ENCODE measurements around the gene ATRAID.

Gene ATRAID

GRCh38 chr2:27219091-27219490 lies 7.2 kb downstream of the ATRAID start:
- DNase-seq (ENCODE audit: low read depth in 3 of 3) = no peak

- no peak for DNase-seq (ENCODE audit: low read depth in 3 of 3)
These were observed 8.2 kb downstream of the ATRAID start for GRCh38 chr2:27220091-27220490.

DNA sequence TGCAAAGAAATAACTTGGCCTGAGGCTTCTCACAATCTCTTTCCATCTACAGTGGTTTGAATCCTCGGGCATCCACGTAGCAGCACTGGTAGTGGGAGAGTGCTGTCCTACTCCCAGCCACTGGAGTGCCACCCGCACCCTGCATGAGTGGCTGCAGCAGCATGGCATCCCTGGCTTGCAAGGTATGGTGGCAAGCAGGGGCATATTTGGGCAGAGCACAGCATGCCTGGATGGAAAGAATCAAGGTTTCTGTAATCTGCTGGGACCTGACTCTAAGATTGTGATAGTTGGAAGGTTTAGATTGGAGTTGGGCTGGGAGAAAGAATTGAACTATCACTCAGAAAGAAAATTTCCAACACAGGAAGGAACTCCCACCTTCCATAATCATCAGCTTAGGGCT lies 9.3 kb downstream of the ATRAID start:
- DNase-seq (ENCODE audit: low read depth in 3 of 3) = no peak

DNA sequence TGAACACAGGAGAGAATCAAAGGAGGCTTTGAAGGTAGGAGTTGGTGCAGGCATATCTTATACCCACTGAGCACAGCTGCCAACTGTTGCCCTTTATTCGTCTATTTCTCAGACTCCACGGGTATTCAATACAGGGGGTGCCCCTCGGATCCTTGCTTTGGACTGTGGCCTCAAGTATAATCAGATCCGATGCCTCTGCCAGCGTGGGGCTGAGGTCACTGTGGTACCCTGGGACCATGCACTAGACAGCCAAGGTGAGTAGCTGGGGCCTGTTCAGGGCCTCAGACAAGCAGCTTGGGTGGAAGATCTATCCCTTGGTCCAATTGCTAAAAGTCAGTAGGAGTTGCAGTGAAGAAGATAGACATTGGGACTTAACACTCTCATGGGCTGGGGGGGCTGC lies 10.6 kb downstream of the ATRAID start:
- no peak for DNase-seq (ENCODE audit: low read depth in 3 of 3)

GRCh38 chr2:27223416-27223815 lies 11.6 kb downstream of the ATRAID start:
- no peak for DNase-seq (ENCODE audit: low read depth in 3 of 3)

DNA sequence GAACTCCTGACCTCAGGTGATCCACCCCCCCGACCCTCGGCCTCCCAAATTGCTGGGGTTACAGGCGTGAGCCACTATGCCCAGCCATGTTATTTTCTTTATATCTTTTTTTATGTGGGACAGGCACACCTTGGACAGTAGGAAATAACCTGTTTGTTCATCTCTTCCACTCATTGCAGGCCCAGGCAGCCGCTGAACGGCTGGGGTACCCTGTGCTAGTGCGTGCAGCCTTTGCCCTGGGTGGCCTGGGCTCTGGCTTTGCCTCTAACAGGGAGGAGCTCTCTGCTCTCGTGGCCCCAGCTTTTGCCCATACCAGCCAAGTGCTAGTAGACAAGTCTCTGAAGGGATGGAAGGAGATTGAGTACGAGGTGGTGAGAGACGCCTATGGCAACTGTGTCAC lies 13.7 kb downstream of the ATRAID start:
- no peak for DNase-seq (ENCODE audit: low read depth in 3 of 3)

DNA sequence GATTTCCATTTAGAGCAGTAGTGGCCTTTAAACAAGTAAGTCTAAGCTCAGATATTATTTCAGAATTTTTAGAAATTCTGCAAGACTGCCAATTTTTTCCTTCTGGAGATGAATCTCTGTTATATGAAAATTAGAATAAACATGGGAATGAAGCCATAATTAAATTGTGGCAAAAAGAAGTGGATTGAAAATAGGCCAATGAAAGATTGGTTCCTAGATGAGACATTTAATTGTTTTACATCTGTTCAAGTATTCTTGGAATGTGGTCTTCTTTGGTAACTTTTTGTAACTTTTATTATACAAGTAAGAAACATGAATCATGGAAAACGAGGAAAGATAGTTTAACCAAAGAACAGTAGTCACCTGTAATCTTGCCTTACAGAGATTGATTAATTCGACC lies 15.7 kb downstream of the ATRAID start:
- no peak for DNase-seq (ENCODE audit: low read depth in 3 of 3)

DNA sequence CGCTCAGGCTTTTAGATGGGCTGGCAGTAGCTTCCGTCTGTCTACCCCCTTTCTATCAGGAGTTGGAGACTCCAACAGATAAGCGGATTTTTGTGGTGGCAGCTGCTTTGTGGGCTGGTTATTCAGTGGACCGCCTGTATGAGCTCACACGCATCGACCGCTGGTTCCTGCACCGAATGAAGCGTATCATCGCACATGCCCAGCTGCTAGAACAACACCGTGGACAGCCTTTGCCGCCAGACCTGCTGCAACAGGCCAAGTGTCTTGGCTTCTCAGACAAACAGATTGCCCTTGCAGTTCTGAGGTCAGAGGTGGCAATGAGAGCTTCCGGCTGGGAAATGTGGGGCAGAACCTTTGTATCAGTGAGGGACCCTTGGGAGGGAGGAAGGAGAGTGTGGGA lies 20.1 kb downstream of the ATRAID start:
- no peak for DNase-seq (ENCODE audit: low read depth in 3 of 3)

DNA sequence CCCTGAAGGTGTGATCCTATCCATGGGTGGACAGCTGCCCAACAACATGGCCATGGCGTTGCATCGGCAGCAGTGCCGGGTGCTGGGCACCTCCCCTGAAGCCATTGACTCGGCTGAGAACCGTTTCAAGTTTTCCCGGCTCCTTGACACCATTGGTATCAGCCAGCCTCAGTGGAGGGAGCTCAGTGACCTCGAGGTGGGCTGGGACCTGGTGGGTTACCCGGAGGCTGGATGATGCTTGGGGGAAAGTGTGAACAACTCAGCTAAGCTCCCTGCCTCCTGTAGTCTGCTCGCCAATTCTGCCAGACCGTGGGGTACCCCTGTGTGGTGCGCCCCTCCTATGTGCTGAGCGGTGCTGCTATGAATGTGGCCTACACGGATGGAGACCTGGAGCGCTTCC lies 21.5 kb downstream of the ATRAID start:
- DNase-seq (ENCODE audit: low read depth in 3 of 3) = no peak

- no peak for DNase-seq (ENCODE audit: low read depth in 3 of 3)
These were observed 24.3 kb downstream of the ATRAID start for GRCh38 chr2:27236136-27236535.

DNA sequence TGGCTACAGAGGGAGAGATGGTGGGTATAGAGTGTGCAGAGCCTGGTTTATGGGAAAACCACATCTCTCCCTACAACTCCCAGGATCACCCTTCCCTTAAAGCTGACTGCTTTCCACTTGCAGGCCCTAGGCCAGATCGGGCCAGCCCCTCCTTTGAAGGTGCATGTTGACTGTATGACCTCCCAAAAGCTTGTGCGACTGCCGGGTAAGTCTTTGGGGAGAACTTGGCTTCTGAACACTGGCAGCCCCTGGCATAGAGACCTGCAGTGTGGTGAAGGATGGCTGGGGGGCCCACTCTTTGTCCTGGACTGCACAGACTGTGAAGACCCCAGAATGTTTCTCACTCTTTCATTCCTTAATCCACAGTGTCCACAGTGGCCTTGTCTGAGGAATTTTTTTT lies 24.8 kb downstream of the ATRAID start:
- no peak for DNase-seq (ENCODE audit: low read depth in 3 of 3)

- no peak for DNase-seq (ENCODE audit: low read depth in 3 of 3)
These were observed 25.6 kb downstream of the ATRAID start for GRCh38 chr2:27237341-27237945.

GRCh38 chr2:27238976-27239375 lies 27.1 kb downstream of the ATRAID start:
- DNase-seq (ENCODE audit: low read depth in 3 of 3) = no peak

- no peak for DNase-seq (ENCODE audit: low read depth in 3 of 3)
These were observed 28.6 kb downstream of the ATRAID start for GRCh38 chr2:27240406-27240805.

GRCh38 chr2:27241761-27242613 lies 30.1 kb downstream of the ATRAID start:
- DNase-seq (ENCODE audit: low read depth in 3 of 3) = no peak

GRCh38 chr2:27242614-27242951 lies 30.7 kb downstream of the ATRAID start:
- DNase-seq (ENCODE audit: low read depth in 3 of 3) = no peak

- DNase-seq (ENCODE audit: low read depth in 3 of 3) = no peak
These were observed 31.7 kb downstream of the ATRAID start for GRCh38 chr2:27243391-27244130.

DNA sequence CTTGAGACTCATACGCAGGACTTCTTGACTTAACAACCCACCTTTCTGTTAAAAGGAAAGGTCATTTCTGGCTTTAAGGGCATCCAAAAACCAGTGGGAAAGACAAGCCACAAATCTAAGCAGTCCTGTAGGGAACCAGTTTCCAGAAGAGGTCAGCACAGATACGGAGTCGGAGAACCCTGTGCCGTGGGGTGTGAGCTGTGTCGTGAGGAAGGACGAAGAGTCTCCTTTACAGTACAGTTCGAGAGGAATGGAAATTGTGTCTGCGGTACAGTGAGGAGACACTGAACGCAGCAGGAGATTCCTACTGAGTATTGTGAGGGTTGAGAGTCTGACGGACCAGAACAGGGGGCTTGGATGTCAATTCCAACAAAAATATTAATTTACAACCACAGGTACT lies 33.3 kb downstream of the ATRAID start:
- no peak for DNase-seq (ENCODE audit: low read depth in 3 of 3)

GRCh38 chr2:27245626-27246025 lies 33.8 kb downstream of the ATRAID start:
- DNase-seq (ENCODE audit: low read depth in 3 of 3) = no peak

- no peak for DNase-seq (ENCODE audit: low read depth in 3 of 3)
These were observed 36.1 kb downstream of the ATRAID start for GRCh38 chr2:27247893-27248292.

DNA sequence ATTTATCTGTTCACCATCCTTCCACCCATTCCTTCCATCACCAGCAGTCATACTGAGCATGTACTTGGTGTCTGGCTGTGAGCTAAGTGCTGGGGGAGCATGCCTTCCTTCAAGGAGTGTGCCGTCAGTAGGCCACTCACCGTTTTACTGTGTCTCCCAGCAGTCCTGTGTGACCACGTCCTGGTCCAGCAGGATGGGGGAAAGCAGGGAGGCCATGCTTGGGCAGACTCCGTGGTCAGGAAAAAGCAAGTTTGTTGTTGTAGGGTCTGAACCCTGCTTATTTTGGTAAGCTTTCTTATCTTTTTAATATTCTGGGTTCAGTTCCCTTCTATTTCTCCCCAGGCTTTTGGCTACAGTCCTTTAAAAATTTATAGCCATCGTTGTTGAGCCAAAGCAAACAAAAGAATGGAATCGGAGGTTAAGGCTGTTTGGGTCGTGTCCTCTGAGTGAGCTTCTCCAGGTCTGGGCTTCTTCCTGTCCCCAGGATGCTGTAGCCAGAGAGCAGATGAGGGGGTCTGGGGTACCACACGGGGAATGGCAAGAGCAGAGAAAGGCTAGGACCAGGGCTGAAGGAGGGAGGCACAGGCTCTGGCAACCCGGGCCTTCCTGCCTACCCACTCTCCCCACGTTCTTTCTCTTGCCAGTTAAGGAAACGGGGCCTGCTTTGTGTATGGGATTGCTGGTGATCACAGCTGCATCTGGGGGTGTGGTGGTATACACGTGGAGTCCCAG lies 37.5 kb downstream of the ATRAID start:
- DNase-seq (ENCODE audit: low read depth in 3 of 3) = no peak
